HuH-7 (cell line): ENCODE results near the gene HMCN1.
A peak's percentile ranks its signal among the peaks of the same experiment; 100 is the strongest.
"Not testable (repeated sequence)": the region's sequence is repeated elsewhere in the genome, so short reads cannot be mapped to it uniquely, and the experiment has no call there.

Experiments
- DNase-seq: peaks from one replicate; pipeline ENCODE4 v3.0.0; 2011; ENCODE audit warnings: low spot score

HMCN1 gene

DNA sequence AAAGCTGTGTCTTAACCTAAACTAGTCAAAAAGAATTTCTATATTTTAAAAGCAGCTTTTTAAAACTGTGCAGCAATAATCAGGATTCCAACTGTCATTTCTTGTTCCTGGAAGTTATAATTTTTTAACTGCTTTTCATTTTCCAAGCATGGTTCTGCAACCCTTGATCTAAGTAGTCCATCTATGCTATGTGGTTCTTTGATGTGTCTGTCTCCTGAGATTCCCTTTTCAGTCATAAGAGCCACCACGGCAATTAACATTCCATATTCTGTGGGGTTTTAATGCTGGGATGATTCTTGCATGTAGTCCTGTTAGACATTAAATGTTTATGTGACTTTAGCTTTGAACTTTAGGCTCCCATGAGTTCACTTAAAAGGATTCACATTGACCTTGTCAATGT lies 420.5 kb downstream of the HMCN1 start:
- DNase-seq = no peak

DNA sequence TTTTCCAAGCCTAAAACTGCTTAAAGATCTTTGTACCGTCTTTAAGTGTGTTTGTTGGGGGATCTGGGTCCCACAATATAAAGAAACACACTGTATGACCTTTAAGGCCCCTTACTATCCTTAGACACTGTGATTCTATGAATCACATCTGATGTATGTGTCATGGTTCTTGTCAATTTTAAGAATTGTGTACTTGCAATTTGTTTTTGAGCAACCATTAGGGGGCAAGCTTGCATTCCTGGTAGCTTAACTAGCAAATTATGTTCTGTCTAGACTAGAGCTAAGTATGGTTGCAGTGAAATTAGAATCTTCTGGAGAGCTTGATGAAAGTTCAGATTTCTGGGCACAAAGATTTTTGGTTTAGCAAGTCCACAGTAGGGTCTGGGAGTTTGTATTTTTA lies 421.4 kb downstream of the HMCN1 start:
- DNase-seq = peak; percentile 4

DNA sequence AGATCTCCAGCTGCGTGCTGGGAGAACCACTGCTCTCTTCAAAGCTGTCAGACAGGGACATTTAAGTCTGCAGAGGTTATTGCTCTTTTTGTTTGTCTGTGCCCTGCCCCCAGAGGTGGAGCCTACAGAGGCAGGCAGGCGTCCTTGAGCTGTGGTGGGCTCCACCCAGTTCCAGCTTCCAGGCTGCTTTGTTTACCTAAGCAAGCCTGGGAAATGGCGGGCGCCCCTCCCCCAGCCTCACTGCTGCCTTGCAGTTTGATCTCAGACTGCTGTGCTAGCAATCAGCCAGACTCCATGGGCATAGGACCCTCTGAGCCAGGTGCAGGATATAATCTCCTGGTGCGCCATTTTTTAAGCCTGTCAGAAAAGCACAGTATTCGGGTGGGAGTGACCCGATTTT lies 428.7 kb downstream of the HMCN1 start:
- not testable (repeated sequence) for DNase-seq

DNA sequence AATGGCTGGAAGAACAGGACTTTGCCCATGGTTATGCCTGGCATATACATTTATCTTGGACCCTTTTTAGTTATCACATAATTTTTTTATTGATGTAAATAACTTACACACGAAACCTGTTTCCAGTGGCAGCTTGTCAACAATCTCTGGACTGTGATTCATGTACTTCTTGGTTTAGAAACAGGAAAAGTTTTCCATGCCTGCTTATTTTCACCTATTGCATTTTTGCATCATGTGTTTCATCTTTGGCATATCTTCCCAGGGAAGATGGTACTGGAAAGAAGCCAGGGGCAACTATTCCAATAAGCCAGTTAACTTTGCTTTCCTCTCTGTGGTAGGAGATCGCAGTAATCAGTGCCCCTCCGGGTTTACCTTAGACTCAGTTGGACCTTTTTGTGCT lies 430.6 kb downstream of the HMCN1 start:
- no peak for DNase-seq

DNA sequence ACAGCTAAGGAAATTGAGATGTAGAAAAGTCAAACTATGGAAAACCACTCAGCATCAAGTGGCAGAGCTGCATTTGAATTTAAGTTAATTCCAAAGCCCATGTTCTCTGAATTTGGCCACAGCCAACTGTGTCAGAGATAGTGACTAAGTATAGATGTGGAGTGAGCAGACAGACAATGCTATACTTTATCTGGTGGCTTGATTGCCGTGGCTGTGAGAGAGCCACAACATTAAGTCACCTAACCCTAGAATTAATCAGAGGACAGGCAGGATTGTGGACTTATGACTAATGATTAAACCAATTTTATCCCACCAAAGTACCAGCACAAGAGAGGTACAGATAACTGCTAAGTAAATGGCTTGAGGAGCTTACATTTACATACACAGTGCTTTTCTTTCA lies 431.1 kb downstream of the HMCN1 start:
- DNase-seq = peak; percentile 0

DNA sequence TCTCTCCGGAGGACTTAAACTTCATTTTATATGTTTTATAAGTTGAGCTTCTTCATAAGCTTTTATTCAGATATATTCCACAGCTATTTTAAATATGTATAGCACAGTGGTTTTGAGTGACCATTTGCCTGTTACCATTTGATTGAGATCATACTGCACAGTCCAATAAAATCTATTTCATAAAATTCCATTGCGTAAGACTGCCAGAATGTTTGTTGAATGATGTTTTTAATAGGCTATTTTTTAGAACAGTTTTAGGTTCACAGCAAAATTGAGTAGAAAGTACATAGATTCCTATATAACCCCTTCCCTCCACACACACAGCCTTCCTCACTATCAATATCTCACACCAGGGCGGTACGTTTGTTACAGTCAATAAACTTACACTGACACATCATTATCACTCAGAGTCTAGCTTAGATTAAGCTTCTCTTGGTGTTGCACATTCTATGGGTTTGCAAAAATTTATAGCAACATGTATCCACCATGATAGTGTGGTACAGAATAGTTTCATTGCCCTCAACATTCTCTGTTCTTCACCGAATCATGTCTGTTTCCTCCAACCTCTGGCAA lies 433.0 kb downstream of the HMCN1 start:
- no peak for DNase-seq

DNA sequence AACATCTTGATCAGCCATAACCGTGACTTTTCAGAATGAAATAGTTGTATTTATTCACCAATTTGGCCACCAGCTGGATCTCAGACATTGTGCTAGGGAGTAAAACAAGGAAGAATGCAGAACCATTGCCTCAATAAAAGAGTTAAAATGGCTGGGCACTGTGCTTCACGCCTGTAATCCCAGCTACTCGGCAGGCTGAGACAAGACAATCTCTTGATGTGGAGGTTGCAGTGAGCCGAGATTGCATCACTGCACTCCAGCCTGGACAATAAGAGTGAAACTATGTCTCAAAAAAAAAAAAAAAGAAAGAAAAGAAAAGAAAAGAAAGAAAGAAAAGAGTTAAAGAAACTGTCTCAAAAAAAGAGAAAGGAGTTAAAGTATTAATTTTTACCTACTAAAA lies 441.4 kb downstream of the HMCN1 start:
- no peak for DNase-seq

DNA sequence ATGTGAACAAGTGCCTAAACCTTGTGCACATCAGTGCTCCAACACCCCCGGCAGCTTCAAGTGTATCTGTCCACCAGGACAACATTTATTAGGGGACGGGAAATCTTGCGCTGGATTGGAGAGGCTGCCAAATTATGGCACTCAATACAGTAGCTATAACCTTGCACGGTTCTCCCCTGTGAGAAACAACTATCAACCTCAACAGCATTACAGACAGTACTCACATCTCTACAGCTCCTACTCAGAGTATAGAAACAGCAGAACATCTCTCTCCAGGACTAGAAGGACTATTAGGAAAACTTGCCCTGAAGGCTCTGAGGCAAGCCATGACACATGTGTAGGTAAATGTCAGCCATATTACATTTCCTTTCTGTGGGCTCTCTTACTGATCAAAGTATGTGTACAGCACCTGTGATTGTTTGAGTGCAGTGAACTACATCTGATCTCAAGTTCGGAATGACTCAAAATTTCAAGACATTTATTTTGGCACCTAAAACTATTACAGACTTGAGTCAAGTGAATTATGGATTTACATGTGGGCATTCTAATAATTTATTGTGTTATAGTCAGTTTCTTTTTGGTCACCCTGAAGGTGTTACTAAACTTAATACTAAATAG lies 444.3 kb downstream of the HMCN1 start:
- no peak for DNase-seq

DNA sequence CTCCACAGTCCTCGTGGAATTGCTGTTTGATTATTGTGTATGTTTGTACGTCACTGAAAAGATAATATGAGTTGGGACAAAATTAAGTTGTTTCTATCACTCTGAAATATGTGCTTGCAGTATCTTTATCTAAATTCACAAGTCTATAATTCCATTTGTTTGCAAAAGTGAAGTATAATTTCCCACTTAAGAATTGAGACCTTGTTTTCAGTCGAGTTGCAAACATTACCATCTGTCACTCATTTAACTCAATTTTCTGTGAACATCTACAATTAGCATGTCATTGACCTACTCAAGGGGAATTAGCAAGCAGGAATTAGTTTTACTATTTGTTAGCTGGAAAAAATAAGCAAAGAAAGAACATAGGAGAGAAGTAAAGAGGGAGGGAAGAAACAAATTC lies 445.0 kb downstream of the HMCN1 start:
- DNase-seq = no peak

DNA sequence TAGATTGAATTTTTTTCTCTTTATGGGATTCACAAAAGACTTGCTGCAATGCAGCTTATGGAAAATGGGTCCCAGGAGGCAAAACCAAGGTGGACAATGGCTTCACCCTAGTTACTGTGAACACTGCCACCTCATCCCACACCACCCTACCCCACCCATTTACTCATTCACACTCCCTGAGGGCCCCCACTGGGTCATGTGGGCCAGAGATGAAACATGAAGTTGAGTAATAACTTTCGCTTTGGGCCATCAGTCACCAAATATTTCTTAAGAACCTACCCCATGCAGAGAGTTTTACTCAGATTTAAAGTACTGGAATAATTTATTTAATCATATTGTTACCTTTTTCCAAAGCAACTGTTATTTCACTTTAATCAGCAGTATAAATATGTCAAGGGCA lies 449.0 kb downstream of the HMCN1 start:
- DNase-seq = no peak

DNA sequence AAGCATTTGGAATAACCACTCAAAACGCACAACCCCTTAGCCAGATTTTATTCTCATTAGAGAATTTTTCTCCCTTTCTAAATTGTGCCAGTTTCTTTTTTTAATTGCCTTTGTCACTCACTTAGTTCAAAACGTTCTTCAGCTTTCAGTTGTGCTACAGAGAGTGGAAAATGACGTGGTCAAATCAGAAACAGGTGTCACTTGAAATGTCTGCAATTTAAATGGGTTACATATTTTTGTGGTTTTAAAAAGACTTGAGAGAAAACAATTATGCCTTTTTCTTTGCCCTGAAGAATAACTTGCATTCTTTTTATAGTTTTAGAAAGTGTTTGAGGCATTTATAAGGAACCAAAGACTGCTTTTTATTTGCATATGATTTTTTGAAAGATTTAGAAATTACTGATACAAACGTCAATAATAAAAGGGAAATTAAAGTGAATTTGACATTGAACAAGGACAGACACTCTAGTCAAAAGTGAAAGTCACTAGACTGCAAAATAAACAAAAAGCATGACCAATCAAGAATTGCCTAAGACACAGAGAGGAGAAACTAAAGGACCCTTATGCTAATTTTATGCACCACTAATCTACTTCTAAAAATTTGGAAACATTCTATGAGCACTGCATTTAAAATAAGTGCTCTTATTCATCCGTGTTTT lies 449.9 kb downstream of the HMCN1 start:
- DNase-seq = no peak

DNA sequence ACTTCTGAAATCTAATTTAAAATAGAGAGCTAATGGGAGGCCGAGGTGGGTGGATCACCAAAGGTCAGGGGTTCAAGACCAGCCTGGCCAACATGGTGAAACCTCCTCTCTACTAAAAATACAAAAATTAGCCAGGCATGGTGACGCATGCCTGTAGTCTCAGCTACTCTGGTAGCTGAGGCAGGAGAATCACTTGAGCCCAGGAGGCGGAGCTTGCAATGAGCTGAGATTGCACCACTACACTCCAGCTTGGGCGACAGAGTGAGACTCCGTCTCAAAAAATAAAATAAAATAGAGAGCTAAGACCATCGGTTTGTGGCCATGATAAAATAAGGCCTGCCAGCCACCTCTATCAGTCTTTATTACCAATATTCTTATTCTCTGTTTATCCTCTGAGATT lies 452.1 kb downstream of the HMCN1 start:
- DNase-seq = not testable (repeated sequence)

DNA sequence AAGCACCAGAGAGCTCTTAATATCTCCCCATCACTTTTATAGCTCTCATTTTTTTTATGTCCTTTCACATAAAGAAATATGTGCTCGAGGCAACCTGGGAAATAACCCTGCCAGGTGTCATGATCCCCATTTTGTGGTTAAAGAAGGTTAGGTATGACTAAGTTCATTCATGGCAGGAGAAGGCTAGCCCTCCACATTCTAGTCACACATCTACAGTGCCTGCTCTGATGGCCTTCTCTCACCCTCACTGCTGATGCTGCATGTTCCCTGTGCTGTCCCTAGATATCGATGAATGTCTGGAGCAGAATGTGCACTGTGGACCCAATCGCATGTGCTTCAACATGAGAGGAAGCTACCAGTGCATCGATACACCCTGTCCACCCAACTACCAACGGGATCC lies 453.4 kb downstream of the HMCN1 start:
- DNase-seq = no peak

DNA sequence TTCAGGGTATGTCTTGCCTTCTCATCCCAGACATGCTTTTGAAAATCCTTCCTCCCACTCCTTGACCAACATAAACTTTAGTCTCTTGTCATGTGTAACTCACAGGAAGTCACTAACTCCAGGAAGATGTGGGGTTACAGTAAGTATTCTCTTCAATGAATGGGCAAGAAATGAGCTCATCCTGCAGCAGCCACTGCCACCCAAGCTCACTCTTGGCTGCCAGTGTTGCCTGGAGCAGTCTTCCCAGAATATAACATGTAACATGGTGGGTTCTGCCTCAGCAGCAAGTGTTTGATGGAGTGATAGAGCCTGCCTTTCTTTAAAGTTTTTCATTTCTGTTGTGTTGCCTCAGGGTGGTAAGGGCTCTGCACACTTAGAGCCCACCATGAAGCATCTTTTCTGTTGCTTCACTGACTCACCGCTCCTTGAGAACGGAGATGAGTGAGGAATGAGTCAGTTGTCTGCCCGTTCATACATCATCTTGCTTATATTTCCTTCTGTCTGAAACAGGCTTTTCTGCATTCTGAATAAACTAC lies 453.9 kb downstream of the HMCN1 start:
- no peak for DNase-seq

DNA sequence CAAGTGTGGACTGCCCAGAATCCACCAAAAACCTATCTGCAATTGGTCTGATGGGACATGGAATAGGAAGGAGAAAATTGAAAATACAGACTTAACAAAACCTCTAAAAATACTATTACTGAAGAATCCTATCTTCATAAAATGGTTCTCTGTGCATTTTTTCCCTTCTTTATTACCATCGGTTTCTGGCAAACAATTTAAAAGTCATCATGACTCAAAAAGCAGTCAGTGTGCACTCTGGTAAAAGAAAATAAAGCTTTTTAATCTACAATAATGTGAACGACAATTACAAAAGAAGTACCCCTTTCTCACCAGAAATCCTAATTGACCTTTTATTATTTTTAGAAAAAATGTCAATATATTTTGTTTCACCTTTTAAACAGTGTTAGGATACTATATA lies 454.5 kb downstream of the HMCN1 start:
- no peak for DNase-seq

DNA sequence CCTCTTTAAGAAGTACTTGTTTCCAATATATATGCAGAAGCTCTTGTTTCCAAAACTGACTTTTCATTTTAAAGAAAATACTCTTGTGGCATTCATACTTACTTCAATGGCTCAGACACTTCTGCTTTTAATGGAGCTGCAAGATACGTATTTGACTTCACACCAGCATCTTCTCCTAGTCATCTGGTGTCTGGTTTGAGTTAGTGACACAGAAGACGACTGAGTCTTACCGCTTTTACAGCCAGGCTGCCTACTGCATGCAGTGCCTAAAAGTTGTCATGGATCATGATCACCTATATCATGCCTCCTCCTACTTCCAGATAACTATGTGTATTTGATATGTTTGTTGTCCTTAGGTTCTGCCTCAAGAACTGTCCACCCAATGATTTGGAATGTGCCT lies 455.0 kb downstream of the HMCN1 start:
- no peak for DNase-seq

DNA sequence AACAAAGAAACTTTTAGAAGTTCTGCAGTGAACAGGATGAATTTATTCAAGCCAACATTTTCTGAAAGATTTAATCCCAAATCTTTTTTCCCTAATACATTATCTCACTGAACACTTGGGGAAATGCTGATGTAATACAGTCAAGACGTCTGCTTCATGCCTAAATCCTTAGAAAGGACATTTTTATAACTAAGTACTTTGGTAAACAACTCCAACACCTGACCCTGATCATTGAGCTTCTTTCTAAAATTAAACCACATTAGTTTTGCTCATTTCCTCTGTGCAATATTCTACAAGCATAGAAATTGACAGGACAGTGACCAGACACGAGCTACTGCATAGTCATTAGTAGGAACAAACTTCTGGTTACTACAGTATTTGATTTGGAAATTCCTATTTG lies 457.3 kb downstream of the HMCN1 start:
- DNase-seq = no peak

DNA sequence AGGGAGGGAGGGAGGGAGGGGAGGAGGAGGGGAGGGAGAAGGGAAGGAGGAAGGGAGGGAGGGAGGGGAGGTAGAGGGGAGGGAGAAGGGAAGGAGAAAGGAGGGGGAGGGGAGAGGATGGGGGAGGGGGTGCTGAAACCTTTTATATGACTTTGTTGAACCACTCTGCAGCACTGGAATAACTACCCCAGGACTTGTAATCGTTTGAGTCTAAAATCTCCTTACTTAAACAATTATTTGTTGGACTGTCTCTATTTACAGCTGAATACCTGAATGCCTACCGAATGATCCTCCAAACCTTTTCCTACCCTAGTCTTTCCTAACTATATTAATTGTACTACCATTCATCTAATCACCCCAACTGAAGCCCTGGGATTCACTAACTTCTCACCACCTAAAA lies 459.0 kb downstream of the HMCN1 start:
- no peak for DNase-seq

DNA sequence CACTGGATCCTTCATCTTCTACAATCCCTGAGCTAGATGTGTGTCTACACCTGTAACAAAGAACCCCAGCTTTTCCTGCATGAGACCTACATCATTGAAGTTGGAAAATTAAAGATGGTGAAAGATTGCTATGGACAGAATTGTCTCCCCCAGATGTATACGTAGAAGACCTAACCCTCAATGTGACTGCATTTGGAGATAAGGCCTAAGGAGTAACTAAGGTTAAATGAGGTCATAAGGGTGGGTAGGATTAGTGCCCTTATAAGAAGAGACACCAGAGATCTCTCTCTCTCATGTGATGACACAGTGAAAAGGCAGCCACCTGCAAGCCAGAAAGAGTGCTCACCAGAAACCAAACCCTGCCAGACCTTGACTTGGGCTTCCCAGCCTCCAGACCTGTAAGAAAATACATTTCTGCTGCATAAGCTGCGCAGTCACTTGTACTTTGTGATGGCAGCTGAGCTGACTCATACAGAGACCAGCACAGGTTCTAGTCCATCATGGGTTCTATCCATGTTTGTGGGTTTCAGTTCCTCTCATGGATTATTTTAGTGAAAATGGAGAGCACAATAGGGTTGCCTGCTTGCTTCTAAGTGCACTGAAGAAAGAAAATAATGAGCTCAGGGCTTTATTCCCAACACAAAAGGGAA lies 460.0 kb downstream of the HMCN1 start:
- DNase-seq = no peak

DNA sequence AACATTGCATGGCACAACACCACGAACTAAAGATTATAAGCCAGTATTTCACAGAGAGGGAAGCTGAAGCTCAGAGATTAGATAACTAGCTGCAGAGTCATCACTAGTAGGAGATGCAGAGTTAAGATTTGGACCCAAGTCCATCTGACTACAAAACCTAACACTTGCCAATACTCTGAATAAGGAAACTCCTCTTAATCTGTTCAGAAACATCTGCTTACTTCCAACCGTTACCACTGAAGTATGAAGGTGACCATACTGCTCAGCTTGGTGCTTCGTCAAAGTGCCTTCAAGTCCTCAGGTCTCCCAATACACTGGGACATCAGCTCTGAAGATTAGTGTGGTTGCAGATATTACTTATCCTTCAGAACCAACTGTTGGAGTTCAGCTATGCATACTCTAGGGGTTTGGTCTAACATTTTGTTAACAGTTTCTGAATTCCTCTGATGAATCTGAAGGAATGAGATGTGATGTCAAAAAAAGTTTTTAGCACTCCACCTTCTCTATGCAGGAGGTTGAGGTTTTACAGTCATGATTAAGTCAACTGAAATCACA lies 461.3 kb downstream of the HMCN1 start:
- no peak for DNase-seq

DNA sequence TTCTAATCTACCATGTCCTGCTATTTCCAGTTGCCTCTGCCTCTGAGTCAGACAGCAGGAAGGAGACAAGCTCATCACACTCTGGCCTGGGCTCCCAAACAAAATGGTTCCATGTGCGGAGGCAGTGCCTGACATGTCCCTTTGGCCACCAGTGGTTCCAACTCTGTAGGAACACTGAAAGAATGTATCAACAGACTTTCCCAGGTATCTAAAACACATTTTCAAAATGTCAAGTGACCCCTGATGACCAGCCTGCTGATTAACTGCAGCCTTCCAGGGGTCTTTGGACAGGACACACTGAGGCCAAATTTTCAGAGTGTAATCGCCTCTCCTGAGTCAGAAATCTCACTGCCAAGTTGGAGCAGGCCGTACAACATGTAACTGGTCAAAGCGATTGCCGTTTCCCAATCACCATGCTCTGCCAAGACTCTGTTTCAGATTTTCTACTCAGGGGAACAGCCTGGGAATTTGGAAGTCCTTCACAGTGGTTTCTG lies 468.1 kb downstream of the HMCN1 start:
- DNase-seq = no peak

DNA sequence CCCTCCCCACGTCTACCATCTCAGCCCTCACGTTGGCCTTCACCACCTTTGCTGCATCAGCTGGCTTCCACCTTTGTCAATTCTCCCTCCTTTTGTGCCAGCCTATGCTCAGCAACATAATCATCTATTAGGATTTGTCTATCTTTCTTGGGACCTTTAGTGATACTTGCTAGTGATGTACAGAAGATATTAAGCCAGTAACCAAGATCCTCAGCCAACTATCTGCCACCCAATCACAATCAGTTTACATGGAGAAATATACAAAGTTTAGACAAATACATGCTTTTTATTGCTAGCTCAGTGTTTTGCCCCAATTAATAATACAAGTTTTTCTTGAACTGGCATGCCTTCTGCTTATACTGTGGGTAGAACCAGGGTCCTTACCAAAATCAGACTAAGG lies 468.6 kb downstream of the HMCN1 start:
- no peak for DNase-seq
